ENCODE data around the gene SH3RF3. TPM values are rescaled to one million over a fixed set of nuclear protein-coding genes. Genes with fewer than 3 reads are reported as not detected.
A peak's percentile ranks its signal among the peaks of the same experiment; 100 is the strongest.

Gene SH3RF3
- total RNA-seq, 2 donors from 2014 or later = 8.0 to 8.8 TPM

DNA sequence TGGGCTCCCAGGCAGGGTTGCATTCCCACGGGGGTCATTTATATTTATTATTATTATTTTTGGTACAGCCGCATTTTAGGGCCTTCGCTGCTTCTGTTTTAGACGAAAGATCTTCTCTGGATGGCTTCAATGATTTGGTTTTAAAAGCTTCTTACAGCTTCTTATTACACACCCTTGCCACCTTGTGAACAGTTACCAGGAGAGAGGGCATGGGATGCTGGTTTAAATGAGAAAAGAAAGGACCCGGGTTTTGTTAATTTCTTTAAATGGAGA is 1.7 kb downstream of the SH3RF3 start:
- Histone ChIP-seq H3K9me3 (no peaks in the 10 kb centered on the region), H3K27ac (peak overlapping the region; percentile 14 to 35), H3K4me1 (peaks cover 0 to 34% of the 10 kb centered on the region in 2 donors), H3K4me3 (peak overlapping the region; percentile 52 to 69), H3K27me3 (no peaks in the 10 kb centered on the region), H3K36me3 (no peaks in the 10 kb centered on the region)
- TF ChIP-seq CTCF (IDR thresholded peaks at IDR 0.05) = no peak
- DNase-seq (ENCODE audit: low spot score) = peak; percentile 56

- H3K27me3 ChIP-seq = no peaks in the 10 kb centered on the region
- TF ChIP-seq CTCF (IDR thresholded peaks at IDR 0.05) = no peak
- no peak overlapping the region for H3K27ac ChIP-seq
- no peaks in the 10 kb centered on the region for H3K36me3 ChIP-seq
- peaks cover 0 to 34% of the 10 kb centered on the region in 2 donors for H3K4me1 ChIP-seq
- H3K4me3 ChIP-seq = no peak overlapping the region
- no peaks in the 10 kb centered on the region for H3K9me3 ChIP-seq
- peak; percentile 21 for DNase-seq (ENCODE audit: low spot score)
Measured at GRCh38 chr2:109131777-109132176, 2.8 kb downstream of the SH3RF3 start.

DNA sequence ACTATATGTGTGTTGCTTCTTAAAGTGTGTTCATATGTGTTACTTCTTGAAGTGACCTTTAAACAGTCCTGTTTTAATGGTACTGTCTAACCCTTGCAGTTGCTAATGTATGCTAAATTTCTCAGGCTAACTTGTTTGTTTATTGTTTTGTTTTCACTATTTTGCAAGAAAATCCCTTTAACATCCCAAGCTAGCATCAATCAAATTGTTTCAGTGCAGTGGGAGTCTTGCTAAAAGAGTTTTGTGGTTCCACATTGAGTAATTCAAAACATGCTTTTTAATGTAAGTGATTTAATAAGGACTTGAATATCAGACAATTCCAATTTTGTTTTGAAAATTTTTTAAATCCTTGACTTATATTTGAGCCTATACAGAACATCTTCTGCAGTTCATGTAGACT is 3.6 kb downstream of the SH3RF3 start:
- DNase-seq (ENCODE audit: low spot score) = no peak
- Histone ChIP-seq H3K4me3 (no peak overlapping the region), H3K27me3 (no peaks in the 10 kb centered on the region), H3K36me3 (no peaks in the 10 kb centered on the region), H3K27ac (no peak overlapping the region), H3K9me3 (no peaks in the 10 kb centered on the region), H3K4me1 (peaks cover 0 to 32% of the 10 kb centered on the region in 2 donors)
- no peak for TF ChIP-seq CTCF (IDR thresholded peaks at IDR 0.05)

GRCh38 chr2:109133746-109134145 is 4.7 kb downstream of the SH3RF3 start:
- H3K4me3 ChIP-seq = no peak overlapping the region
- no peaks in the 10 kb centered on the region for H3K36me3 ChIP-seq
- no peak for TF ChIP-seq CTCF (IDR thresholded peaks at IDR 0.05)
- no peak overlapping the region for H3K27ac ChIP-seq
- no peak for DNase-seq (ENCODE audit: low spot score)
- H3K9me3 ChIP-seq = no peaks in the 10 kb centered on the region
- peaks cover 0 to 28% of the 10 kb centered on the region in 2 donors for H3K4me1 ChIP-seq
- no peaks in the 10 kb centered on the region for H3K27me3 ChIP-seq

GRCh38 chr2:109134741-109135358 is 5.8 kb downstream of the SH3RF3 start:
- no peak overlapping the region for H3K4me3 ChIP-seq
- H3K9me3 ChIP-seq = no peaks in the 10 kb centered on the region
- peaks cover 0 to 22% of the 10 kb centered on the region in 2 donors for H3K4me1 ChIP-seq
- no peaks in the 10 kb centered on the region for H3K27me3 ChIP-seq
- no peak for DNase-seq (ENCODE audit: low spot score)
- H3K27ac ChIP-seq = no peak overlapping the region
- no peaks in the 10 kb centered on the region for H3K36me3 ChIP-seq
- TF ChIP-seq CTCF (IDR thresholded peaks at IDR 0.05) = no peak
